H1 (cell line): Measurements from ENCODE around the gene PIEZO1. TPM values are rescaled to one million over a fixed set of nuclear protein-coding genes. Genes with fewer than 3 reads are reported as not detected.

Experiments used
- CTCF ChIA-PET: fragments of 300-600 bp; sonication (Branson Sonifier 250); formaldehyde crosslinking; loops from one replicate; lab custom pipeline; 2021; ENCODE audit not compliant: partially characterized antibody; lab: Charles Lee
- POLR2A ChIA-PET: fragments of 300-600 bp; sonication (Branson Sonifier 250); formaldehyde crosslinking; loops from one replicate; lab custom pipeline; 2021; ENCODE audit warnings: inconsistent platforms; ENCODE audit not compliant: partially characterized antibody; lab: Charles Lee
- DNase-seq, 2 experiments: peaks; one replicate each; pipeline versions ENCODE4 v3.0.0 to v3.0.0-alpha.2; 2010 to 2022; ENCODE audit warnings: low spot score in 2 of 2, low read depth in 1 of 2, mixed read lengths in 1 of 2
- FAIRE-seq: peaks from 2 replicates; lab custom pipeline; 2011; peaks lifted over from hg19 to GRCh38; lab: Jason Lieb, UNC
- H2AFZ ChIP-seq: 2 replicates; pipeline ENCODE4 v1.8.1; 2012; ENCODE audit warnings: low read length, inconsistent platforms
- H2AK5ac ChIP-seq: 2 replicates; pipeline ENCODE4 v1.6.1; 2013; ENCODE audit warnings: low read depth, low read length
- H2BK120ac ChIP-seq: replicated peaks from 2 replicates; pipeline ENCODE3; 2013; ENCODE audit warnings: low read depth, low read length, inconsistent platforms
- H2BK12ac ChIP-seq: 2 replicates; pipeline ENCODE4 v1.6.1; 2013; ENCODE audit warnings: low read depth, low read length
- H2BK15ac ChIP-seq: 2 replicates; pipeline ENCODE4 v1.6.1; 2013; ENCODE audit warnings: low read length
- H2BK20ac ChIP-seq: 2 replicates; pipeline ENCODE4 v1.6.1; 2013; ENCODE audit warnings: low read length
- H2BK5ac ChIP-seq: 2 replicates; pipeline ENCODE4 v1.6.1; 2013; ENCODE audit warnings: low read depth, low read length
- H3K14ac ChIP-seq: 2 replicates; pipeline ENCODE4 v1.6.1; 2013; ENCODE audit warnings: inconsistent platforms; ENCODE audit not compliant: insufficient read length
- H3K18ac ChIP-seq: 2 replicates; pipeline ENCODE4 v1.6.1; 2013; ENCODE audit warnings: low read length; ENCODE audit errors: extremely low read depth
- H3K23ac ChIP-seq: 2 replicates; pipeline ENCODE4 v1.6.1; 2013; ENCODE audit warnings: inconsistent platforms; ENCODE audit not compliant: insufficient read length
- H3K23me2 ChIP-seq: 2 replicates; pipeline ENCODE4 v1.6.1; 2013; ENCODE audit warnings: low read depth, low read length
- H3K27ac ChIP-seq: 2 replicates; pipeline ENCODE4 v1.6.1; 2011; ENCODE audit warnings: low read depth, low read length, inconsistent platforms
- H3K27me3 ChIP-seq, 4 experiments: replicated peaks in 1 of 4; 1 replicate in 1 of 4; 2 replicates in 3 of 4; pipeline versions ENCODE4 v1.6.1 to v1.8.1; 2011 to 2013; ENCODE audit warnings: low read length in 3 of 4, mild to moderate bottlenecking in 3 of 4, inconsistent platforms in 2 of 4, mixed read lengths in 2 of 4, moderate library complexity in 1 of 4; ENCODE audit not compliant: control insufficient read depth in 3 of 4, insufficient read depth in 3 of 4; ENCODE audit errors: extremely low read depth in 1 of 4
- H3K36me3 ChIP-seq, 4 experiments: 2 replicates each; pipeline versions ENCODE4 v1.6.1 to v1.8.1; 2011 to 2013; ENCODE audit warnings: mild to moderate bottlenecking in 4 of 4, low read length in 3 of 4, moderate library complexity in 2 of 4, control low read depth in 1 of 4, inconsistent platforms in 1 of 4; ENCODE audit not compliant: insufficient read depth in 4 of 4, control insufficient read depth in 2 of 4
- H3K4ac ChIP-seq: replicated peaks from 2 replicates; pipeline ENCODE3; 2013; ENCODE audit warnings: low read length, low read depth, mixed read lengths, inconsistent platforms; ENCODE audit not compliant: insufficient read length
- H3K4me1 ChIP-seq, 4 experiments: replicated peaks in 1 of 4; 1 replicate in 1 of 4; 2 replicates in 3 of 4; pipeline versions ENCODE4 v1.6.1 to v1.8.1; 2011 to 2013; ENCODE audit warnings: low read length in 3 of 4, inconsistent platforms in 2 of 4, mixed read lengths in 1 of 4; ENCODE audit not compliant: insufficient read depth in 4 of 4, control insufficient read depth in 3 of 4
- H3K4me2 ChIP-seq, 2 experiments: 2 replicates each; pipeline versions ENCODE4 v1.6.1 to v1.8.1; 2011 to 2013; ENCODE audit warnings: low read depth in 2 of 2, low read length in 2 of 2, control low read depth in 1 of 2, inconsistent platforms in 1 of 2, mild to moderate bottlenecking in 1 of 2; ENCODE audit not compliant: insufficient read depth in 1 of 2
- H3K4me3 ChIP-seq, 4 experiments: fragments of 200-600, 300-600 bp in 1 of 4; sonication (generic), shearing (Covaris generic), sonication (Bioruptor Twin) in 1 of 4; 2 replicates each; pipeline versions ENCODE4 v1.5.1 to v1.8.1; 2011 to 2016; ENCODE audit warnings: low read length in 4 of 4, low read depth in 3 of 4, control low read depth in 2 of 4, inconsistent platforms in 2 of 4, mild to moderate bottlenecking in 2 of 4, mixed read lengths in 1 of 4, moderate library complexity in 1 of 4; ENCODE audit not compliant: insufficient read depth in 2 of 4; ENCODE audit errors: extremely low read depth in 1 of 4
- H3K56ac ChIP-seq: replicated peaks from 2 replicates; pipeline ENCODE3; 2013; ENCODE audit warnings: low read depth, mild to moderate bottlenecking, mixed read lengths, low read length, inconsistent platforms; ENCODE audit not compliant: insufficient read length
- H3K79me1 ChIP-seq: 2 replicates; pipeline ENCODE4 v1.6.1; 2013; ENCODE audit warnings: low read depth, low read length, control low read depth
- H3K79me2 ChIP-seq, 2 experiments: 2 replicates each; pipeline versions ENCODE4 v1.6.1 to v1.8.1; 2012 to 2013; ENCODE audit warnings: low read length in 2 of 2, mild to moderate bottlenecking in 2 of 2, inconsistent platforms in 1 of 2; ENCODE audit not compliant: insufficient read depth in 2 of 2, control insufficient read depth in 1 of 2
- H3K9ac ChIP-seq, 4 experiments: replicated peaks in 1 of 4; 1 replicate in 1 of 4; 2 replicates in 3 of 4; pipeline versions ENCODE4 v1.6.1 to v1.8.1; 2011 to 2013; ENCODE audit warnings: low read depth in 3 of 4, low read length in 3 of 4, control low read depth in 2 of 4, mild to moderate bottlenecking in 2 of 4, moderate library complexity in 2 of 4, inconsistent platforms in 1 of 4; ENCODE audit errors: extremely low read depth in 1 of 4
- H3K9me3 ChIP-seq, 2 experiments: 2 replicates each; pipeline versions ENCODE4 v1.6.1 to v1.8.1; 2012 to 2013; ENCODE audit warnings: mild to moderate bottlenecking in 2 of 2, moderate library complexity in 2 of 2, control low read depth in 1 of 2, inconsistent platforms in 1 of 2, low read depth in 1 of 2, low read length in 1 of 2, mixed read lengths in 1 of 2; ENCODE audit not compliant: insufficient read depth in 2 of 2
- H4K20me1 ChIP-seq, 2 experiments: replicated peaks in 1 of 2; 2 replicates each; pipeline versions ENCODE3 to v1.8.1; 2011 to 2013; ENCODE audit warnings: inconsistent platforms in 2 of 2, low read length in 2 of 2, mild to moderate bottlenecking in 1 of 2; ENCODE audit not compliant: insufficient read depth in 2 of 2, control insufficient read depth in 1 of 2
- H4K5ac ChIP-seq: 2 replicates; pipeline ENCODE4 v1.6.1; 2013; ENCODE audit warnings: low read length, low read depth, mixed read lengths, inconsistent platforms; ENCODE audit not compliant: insufficient read length
- H4K8ac ChIP-seq: 2 replicates; pipeline ENCODE4 v1.8.0; 2013; ENCODE audit warnings: mild to moderate bottlenecking, moderate library complexity, low read length, inconsistent platforms; ENCODE audit not compliant: insufficient read depth; ENCODE audit errors: extremely low read depth
- H4K91ac ChIP-seq: replicated peaks from 2 replicates; pipeline ENCODE3; 2013; ENCODE audit warnings: low read length, mixed read lengths, inconsistent platforms; ENCODE audit not compliant: insufficient read length
- CBX5 ChIP-seq: fragments of 300-800, 300-1000 bp; sonication (generic); IDR thresholded peaks from 2 replicates; pipeline ENCODE4 v1.7.1; 2016; ENCODE audit warnings: antibody characterized with exemption, low read length, low read depth
- GTF2F1 ChIP-seq: IDR thresholded peaks from 2 replicates; pipeline ENCODE4 v1.6.1; 2012; ENCODE audit warnings: low read depth, low read length, improper control_type of control experiment, borderline replicate concordance
- NRF1 ChIP-seq: IDR thresholded peaks from 2 replicates; pipeline ENCODE4 v1.6.1; 2011; ENCODE audit warnings: mild to moderate bottlenecking, low read depth, low read length, improper control_type of control experiment
- POLR2A ChIP-seq, 2 experiments: IDR thresholded peaks; 1 replicate in 1 of 2; 2 replicates in 1 of 2; pipeline ENCODE4 v1.6.1; 2011; ENCODE audit warnings: low read depth in 2 of 2, low read length in 2 of 2, mild to moderate bottlenecking in 2 of 2; ENCODE audit errors: control extremely low read depth in 1 of 2
- USF2 ChIP-seq: IDR thresholded peaks from 2 replicates; pipeline ENCODE4 v1.6.1; 2011; ENCODE audit warnings: low read length, improper control_type of control experiment
- WGBS, 2 experiments: shearing (Covaris generic) in 1 of 2; methylation state at CpG; one replicate each; pipeline versions ENCODE4 v1.1.6 to v1.1.7; 2013 to 2015; ENCODE audit warnings: low lambda C conversion rate in 2 of 2, mixed read lengths in 2 of 2, inconsistent platforms in 1 of 2, low coverage in 1 of 2, missing lambda C conversion rate in 1 of 2; ENCODE audit not compliant: insufficient replicate concordance in 2 of 2, insufficient coverage in 1 of 2, insufficient read length in 1 of 2; ENCODE audit errors: extremely low coverage in 1 of 2, missing lambda C conversion rate in 1 of 2; 5-methylcytosine and 5-hydroxymethylcytosine counted together
- polyA plus RNA-seq, 7 experiments: library from polyadenylated mRNA; depleted of rRNA in 3 of 7; stranded (reverse) in 5 of 7; unstranded in 2 of 7; fragments of >200 nt in 5 of 7; fragments of 200-250 nt in 2 of 7; gene quantifications; 1 replicate in 5 of 7; 2 replicates in 1 of 7; 4 replicates in 1 of 7; pipeline versions ENCODE4 v1.2.1 to v1.2.3, GENCODE V29; 2011 to 2013; ENCODE audit warnings: missing spikeins in 2 of 7, mixed read lengths in 2 of 7
- total RNA-seq: library from RNA; stranded (reverse); fragmentation: NEBNext Ultra II Directional; extraction: Animal tissue kit (Norgen Biotek cat#: 25700); gene quantifications from 2 replicates; pipeline ENCODE4 v1.2.1, GENCODE V29; 2021

Gene PIEZO1
- total and polyA plus RNA-seq, 2 of the 8 experiments (the other 6 are each of a cell fraction or from before 2014, with no cell fraction given): 42.3 to 67.5 TPM

DNA sequence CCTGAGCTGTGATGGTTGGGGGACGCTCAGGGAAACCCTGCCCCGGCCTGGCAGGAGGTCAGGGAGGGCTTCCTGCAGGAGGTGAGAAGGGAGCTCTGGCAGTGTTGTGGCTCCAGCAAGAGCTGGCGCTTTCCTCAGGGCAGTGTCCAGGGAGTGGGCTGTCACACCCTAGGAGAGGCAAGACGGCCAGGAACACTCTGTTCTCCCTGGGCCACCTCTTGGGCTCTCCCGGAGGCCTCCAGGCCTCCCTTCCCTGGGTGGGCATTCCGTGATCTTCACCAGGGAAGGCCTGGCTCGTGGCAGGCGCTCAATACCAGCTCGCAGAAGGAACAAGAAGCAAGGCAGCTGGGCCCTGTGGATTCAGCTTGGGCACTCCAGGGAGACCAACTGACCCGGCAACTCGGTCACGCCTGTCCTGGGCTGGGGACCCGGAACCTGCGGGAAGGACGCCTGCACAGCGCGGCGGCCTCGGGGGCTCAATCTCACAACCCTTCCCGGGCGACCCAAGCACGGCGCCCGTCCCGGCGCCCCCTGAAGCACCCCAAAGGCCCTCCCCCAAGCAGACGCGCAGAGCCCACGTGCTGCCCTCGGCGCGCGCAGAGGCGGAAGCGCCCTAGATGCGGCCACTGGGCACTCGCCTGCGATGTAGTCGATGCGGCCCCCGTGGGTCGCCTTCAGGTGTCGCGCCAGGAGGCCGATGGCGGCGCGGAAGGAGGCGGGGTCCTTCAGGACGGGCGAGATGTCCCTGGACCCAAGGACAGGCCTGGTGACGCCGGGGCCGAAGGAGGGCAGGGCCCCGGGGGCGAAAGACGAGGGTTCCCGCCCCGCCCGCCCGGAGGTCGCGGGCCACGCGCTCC is 26.1 kb upstream of the PIEZO1 start:
- H4K20me1 ChIP-seq: peaks cover 26 to 35% of the 10 kb centered on the region in 2 experiments
- H3K9ac ChIP-seq: peak overlapping the region; percentile 84 to 93 (median 86)
- no peak overlapping the region for H2BK120ac ChIP-seq
- peak overlapping the region; percentile 74 for H3K27ac ChIP-seq
- peak overlapping the region; percentile 99 for H3K4ac ChIP-seq
- H3K18ac ChIP-seq: peak overlapping the region; percentile 96
- H2BK12ac ChIP-seq: no peak overlapping the region; the same call in 1 of the 2 replicates
- H2BK20ac ChIP-seq: no peak overlapping the region
- WGBS, 2 experiments: 5% methylated on average over 54 of the region's 65 CpGs; no CpG with 5 or more reads in 1 of the 2 experiments
- H3K79me1 ChIP-seq: peaks cover 6% of the 10 kb centered on the region; the same call in 1 of the 2 replicates
- H3K27me3 ChIP-seq: no peaks in the 10 kb centered on the region
- peak overlapping the region; percentile 84 for H3K56ac ChIP-seq
- POLR2A ChIA-PET: interaction anchor here (0.8 to 8.1 kb wide), 23 partner anchors 8 to 391 kb away, joined by 3 to 77 read pairs (median 5); partner anchors contain the start of genes GALNS, IL17C, SLC22A31 and TRAPPC2L
- H2BK15ac ChIP-seq: no peak overlapping the region
- H2AFZ ChIP-seq: no peak overlapping the region
- FAIRE-seq (no peak), DNase-seq (no peak)
- H3K4me2 ChIP-seq: peak overlapping the region; percentile 82 to 90
- peaks cover 10% of the 10 kb centered on the region for H3K23me2 ChIP-seq
- H3K4me3 ChIP-seq: peak overlapping the region; percentile 67 to 86 (median 82)
- H2AK5ac ChIP-seq: no peak overlapping the region
- H4K5ac ChIP-seq: peak overlapping the region; percentile 87
- H3K14ac ChIP-seq: no peak overlapping the region
- H4K91ac ChIP-seq: peak overlapping the region; percentile 96
- peaks cover 0 to 20% of the 10 kb centered on the region in 2 experiments; a peak in 2 of 4 replicates for H3K79me2 ChIP-seq
- peak overlapping the region; percentile 93; the same call in 1 of the 2 replicates for H2BK5ac ChIP-seq
- CTCF ChIA-PET: interaction anchor here (0.6 to 5.7 kb wide), 18 partner anchors 10 to 362 kb away, joined by 3 to 29 read pairs (median 4); partner anchors contain the start of genes CDH15, GALNS and TRAPPC2L
- H3K4me1 ChIP-seq: peaks cover 0 to 11% (median 4%) of the 10 kb centered on the region in 4 experiments; a peak in 5 of 7 replicates
- peaks cover 25 to 46% (median 33%) of the 10 kb centered on the region in 4 experiments for H3K36me3 ChIP-seq
- H3K23ac ChIP-seq: no peak overlapping the region
- H3K9me3 ChIP-seq: no peaks in the 10 kb centered on the region
- peak overlapping the region; percentile 98 for H4K8ac ChIP-seq
- TF ChIP-seq USF2 (peak; percentile 69), POLR2A (IDR thresholded peaks at IDR 0.05; ENCODE audit: control extremely low read depth in 1 of 2, low read depth in 2 of 2, low read length in 2 of 2) (no peak), NRF1 (no peak), CBX5 (no peak), GTF2F1 (no peak)
